DOHH2 (cell line): ENCODE data around the gene ANLN.

Source experiments
- H3F3A ChIP-seq: fragments of 200-600 bp; sonication (generic), shearing (Covaris generic); 2 replicates; pipeline ENCODE4 v1.6.0; 2016; ENCODE audit warnings: antibody characterized with exemption, mild to moderate bottlenecking; ENCODE audit not compliant: control insufficient read depth, insufficient read depth
- H3K27ac ChIP-seq: fragments of 200-600 bp; sonication (generic); 2 replicates; pipeline ENCODE4 v1.5.1; 2014; ENCODE audit warnings: low read depth, mild to moderate bottlenecking, low read length, moderate library complexity
- H3K27me3 ChIP-seq: fragments of 200-600 bp; sonication (generic); 2 replicates; pipeline ENCODE4 v1.6.1; 2014; ENCODE audit warnings: mild to moderate bottlenecking, low read length, mixed read lengths; ENCODE audit not compliant: control insufficient read depth
- H3K36me3 ChIP-seq: fragments of 200-600 bp; sonication (generic); 2 replicates; pipeline ENCODE4 v1.6.1; 2014; ENCODE audit warnings: mild to moderate bottlenecking, low read length, moderate library complexity, mixed read lengths; ENCODE audit not compliant: control insufficient read depth
- H3K4me1 ChIP-seq: fragments of 200-600 bp; sonication (generic); 2 replicates; pipeline ENCODE4 v1.6.1; 2014; ENCODE audit warnings: mild to moderate bottlenecking, low read length, mixed read lengths; ENCODE audit not compliant: control insufficient read depth
- H3K4me2 ChIP-seq: fragments of 200-600 bp; sonication (generic); 2 replicates; pipeline ENCODE4 v1.6.0; 2014; ENCODE audit warnings: mild to moderate bottlenecking, low read length, moderate library complexity
- H3K4me3 ChIP-seq: fragments of 200-600 bp; sonication (generic); 2 replicates; pipeline ENCODE4 v1.5.1; 2014; ENCODE audit warnings: mild to moderate bottlenecking, low read length, mixed read lengths
- H3K79me2 ChIP-seq: fragments of 200-600 bp; sonication (generic); 2 replicates; pipeline ENCODE4 v1.6.1; 2014; ENCODE audit warnings: mild to moderate bottlenecking, low read length, mixed read lengths; ENCODE audit not compliant: control insufficient read depth
- H3K9me2 ChIP-seq: fragments of 200-600 bp; sonication (generic); replicated peaks from 2 replicates; pipeline ENCODE4 v1.6.1; 2014; ENCODE audit warnings: mild to moderate bottlenecking, low read length, mixed read lengths; ENCODE audit not compliant: control insufficient read depth
- H3K9me3 ChIP-seq: fragments of 200-600 bp; sonication (generic); 2 replicates; pipeline ENCODE4 v1.6.1; 2014; ENCODE audit warnings: antibody characterized with exemption, low read length, mixed read lengths; ENCODE audit not compliant: control insufficient read depth, insufficient read depth
- H4K20me1 ChIP-seq: fragments of 200-600 bp; sonication (generic); 2 replicates; pipeline ENCODE4 v1.6.0; 2014; ENCODE audit warnings: low read depth, mild to moderate bottlenecking, antibody characterized with exemption, low read length, moderate library complexity; ENCODE audit not compliant: control insufficient read depth, insufficient read depth
- CTCF ChIP-seq: fragments of 200-600 bp; sonication (generic); IDR thresholded peaks from one replicate; pipeline ENCODE4 v1.5.1; 2014; ENCODE audit warnings: antibody characterized with exemption, mild to moderate bottlenecking, low read depth, low read length; ENCODE audit not compliant: poor library complexity, severe bottlenecking
- EZH2phosphoT487 ChIP-seq: fragments of 200-600 bp; sonication (generic); IDR thresholded peaks from 2 replicates; pipeline ENCODE4 v1.6.1; 2017; ENCODE audit warnings: borderline replicate concordance, mild to moderate bottlenecking, antibody characterized with exemption, low read length, moderate library complexity, mixed read lengths

The ANLN gene

GRCh38 chr7:36430186-36430585 lies 40.5 kb downstream of the ANLN start:
- Histone ChIP-seq H3K79me2 (no peaks in the 10 kb centered on the region), H3K4me3 (no peak overlapping the region), H3K4me1 (no peaks in the 10 kb centered on the region), H3K9me2 (no peaks in the 10 kb centered on the region), H4K20me1 (no peaks in the 10 kb centered on the region), H3K27me3 (no peaks in the 10 kb centered on the region), H3F3A (no peaks in the 10 kb centered on the region), H3K36me3 (peaks cover 96% of the 10 kb centered on the region), H3K4me2 (no peak overlapping the region), H3K9me3 (no peaks in the 10 kb centered on the region), H3K27ac (no peak overlapping the region)
- no peak for TF ChIP-seq CTCF
- TF ChIP-seq EZH2phosphoT487, result no peak

GRCh38 chr7:36430881-36431280 lies 41.2 kb downstream of the ANLN start:
- Histone ChIP-seq H3K4me1 (no peaks in the 10 kb centered on the region), H3K9me2 (no peaks in the 10 kb centered on the region), H3K79me2 (peaks cover under 1% of the 10 kb centered on the region; the same call in 1 of the 2 replicates), H3K27ac (no peak overlapping the region), H3K4me2 (no peak overlapping the region), H3K27me3 (no peaks in the 10 kb centered on the region), H3K9me3 (no peaks in the 10 kb centered on the region), H3K4me3 (no peak overlapping the region), H3K36me3 (peaks cover 90% of the 10 kb centered on the region), H3F3A (no peaks in the 10 kb centered on the region), H4K20me1 (no peaks in the 10 kb centered on the region)
- no peak for TF ChIP-seq CTCF
- TF ChIP-seq EZH2phosphoT487, result no peak

- Histone ChIP-seq H3K4me3 (no peak overlapping the region), H3K36me3 (peaks cover 86% of the 10 kb centered on the region), H3F3A (0 out of 2 replicates have a peak, but pooled peaks cover 7% of the 10 kb centered on the region), H3K4me2 (no peak overlapping the region), H3K27ac (no peak overlapping the region), H3K4me1 (no peaks in the 10 kb centered on the region), H4K20me1 (no peaks in the 10 kb centered on the region), H3K9me3 (no peaks in the 10 kb centered on the region), H3K27me3 (no peaks in the 10 kb centered on the region), H3K79me2 (peaks cover 17% of the 10 kb centered on the region), H3K9me2 (no peaks in the 10 kb centered on the region)
- TF ChIP-seq EZH2phosphoT487, result no peak
- no peak for TF ChIP-seq CTCF
These were observed 48.5 kb downstream of the ANLN start for GRCh38 chr7:36438211-36438610.
